ENCODE data around the gene BRIP1.

DNA sequence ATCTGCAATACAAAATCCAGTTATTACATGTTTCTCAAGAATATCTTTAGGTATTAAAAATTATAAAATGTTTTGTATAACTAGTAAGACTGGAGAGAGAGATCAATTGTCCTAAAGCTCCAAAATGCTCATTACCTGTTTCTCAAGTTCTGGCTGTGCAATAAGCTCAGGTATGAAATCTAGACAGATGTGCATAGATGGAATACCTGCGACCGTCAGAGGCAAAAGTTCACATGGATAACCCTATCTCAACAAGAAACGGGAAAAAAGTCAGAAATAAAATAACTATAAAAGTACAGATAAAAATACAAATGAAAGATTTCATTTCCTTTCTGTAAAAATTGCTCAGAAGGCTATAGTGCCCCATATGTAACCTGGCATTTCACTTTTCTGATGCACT, 5.8 kb upstream of the BRIP1 start:
- no peak for TF ChIP-seq CTCF (conservative IDR thresholded peaks at IDR 0.05; ENCODE audit: low read depth in 2 of 2)
- no peak for TF ChIP-seq CREB1 (CRISPR knock-in tag; IDR thresholded peaks at IDR 0.05; ENCODE audit: low read depth)
- TF ChIP-seq, protein P1, sequence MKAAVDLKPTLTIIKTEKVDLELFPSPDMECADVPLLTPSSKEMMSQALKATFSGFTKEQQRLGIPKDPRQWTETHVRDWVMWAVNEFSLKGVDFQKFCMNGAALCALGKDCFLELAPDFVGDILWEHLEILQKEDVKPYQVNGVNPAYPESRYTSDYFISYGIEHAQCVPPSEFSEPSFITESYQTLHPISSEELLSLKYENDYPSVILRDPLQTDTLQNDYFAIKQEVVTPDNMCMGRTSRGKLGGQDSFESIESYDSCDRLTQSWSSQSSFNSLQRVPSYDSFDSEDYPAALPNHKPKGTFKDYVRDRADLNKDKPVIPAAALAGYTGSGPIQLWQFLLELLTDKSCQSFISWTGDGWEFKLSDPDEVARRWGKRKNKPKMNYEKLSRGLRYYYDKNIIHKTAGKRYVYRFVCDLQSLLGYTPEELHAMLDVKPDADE (IDR thresholded peaks at IDR 0.05) = no peak
- no peak for TF ChIP-seq EZH2phosphoT487 (IDR thresholded peaks at IDR 0.05; ENCODE audit: unreplicated experiment)
- TF ChIP-seq EZH2 (IDR thresholded peaks at IDR 0.05; ENCODE audit: low read depth, unreplicated experiment) = no peak
- TF ChIP-seq REST (IDR thresholded peaks at IDR 0.05; ENCODE audit: unreplicated experiment) = no peak
- TF ChIP-seq POLR2AphosphoS5 (IDR thresholded peaks at IDR 0.05; ENCODE audit: low read depth) = no peak
- no peak for TF ChIP-seq STAT1 (IDR thresholded peaks at IDR 0.05; ENCODE audit: unreplicated experiment)

All from GM23338 (cell line).